Endothelial cell of umbilical vein (primary cell): Measurements from ENCODE around the gene ERICH6B.

Experiments
- JUN ChIP-seq: IDR thresholded peaks from 2 replicates; pipeline ENCODE4 v1.6.1; 2011; ENCODE audit warnings: borderline replicate concordance, low read depth; ENCODE audit not compliant: insufficient read length, insufficient read depth
- POLR2A ChIP-seq: IDR thresholded peaks from 2 replicates; pipeline ENCODE4 v1.6.1; 2012; ENCODE audit warnings: low read depth, mild to moderate bottlenecking, control low read depth, low read length
- POLR2AphosphoS5 ChIP-seq: IDR thresholded peaks from 2 replicates; pipeline ENCODE4 v1.6.1; 2012; ENCODE audit warnings: low read depth, mild to moderate bottlenecking, control low read depth, low read length, moderate library complexity; ENCODE audit not compliant: insufficient read depth
- TF ChIP-seq, protein P1 (sequence below), 2 donors: IDR thresholded peaks; 1 replicate in 1 of 2; 2 replicates in 1 of 2; pipeline ENCODE4 v1.5.1; 2011; ENCODE audit warnings: low read length in 2 of 2, mild to moderate bottlenecking in 2 of 2, moderate library complexity in 2 of 2, control low read depth in 1 of 2, inconsistent platforms in 1 of 2, low read depth in 1 of 2; ENCODE audit not compliant: insufficient read depth in 1 of 2; ENCODE audit errors: extremely low read depth in 1 of 2
- TF ChIP-seq, protein P2 (sequence below): IDR thresholded peaks from 2 replicates; pipeline ENCODE4 v1.6.1; 2011; ENCODE audit not compliant: insufficient read depth, insufficient read length

DNA sequence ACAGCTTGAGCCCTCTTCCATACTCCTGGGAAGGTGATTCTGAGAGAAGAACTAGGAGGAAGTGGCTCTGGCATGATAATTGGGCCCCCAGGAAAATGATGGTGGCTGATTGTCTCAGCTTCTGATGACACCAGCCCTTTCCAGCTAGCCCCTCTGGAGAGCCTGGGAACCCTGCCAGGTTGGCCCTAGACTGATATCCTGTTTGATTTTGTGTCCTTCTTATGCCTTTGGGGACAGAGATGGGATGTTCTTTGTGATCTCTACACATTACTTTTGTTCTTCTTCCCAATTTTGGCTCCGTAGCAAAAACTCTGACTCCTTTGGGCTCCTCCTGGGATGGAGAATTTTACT lies 39.7 kb downstream of the ERICH6B start:
- TF ChIP-seq, protein P1, sequence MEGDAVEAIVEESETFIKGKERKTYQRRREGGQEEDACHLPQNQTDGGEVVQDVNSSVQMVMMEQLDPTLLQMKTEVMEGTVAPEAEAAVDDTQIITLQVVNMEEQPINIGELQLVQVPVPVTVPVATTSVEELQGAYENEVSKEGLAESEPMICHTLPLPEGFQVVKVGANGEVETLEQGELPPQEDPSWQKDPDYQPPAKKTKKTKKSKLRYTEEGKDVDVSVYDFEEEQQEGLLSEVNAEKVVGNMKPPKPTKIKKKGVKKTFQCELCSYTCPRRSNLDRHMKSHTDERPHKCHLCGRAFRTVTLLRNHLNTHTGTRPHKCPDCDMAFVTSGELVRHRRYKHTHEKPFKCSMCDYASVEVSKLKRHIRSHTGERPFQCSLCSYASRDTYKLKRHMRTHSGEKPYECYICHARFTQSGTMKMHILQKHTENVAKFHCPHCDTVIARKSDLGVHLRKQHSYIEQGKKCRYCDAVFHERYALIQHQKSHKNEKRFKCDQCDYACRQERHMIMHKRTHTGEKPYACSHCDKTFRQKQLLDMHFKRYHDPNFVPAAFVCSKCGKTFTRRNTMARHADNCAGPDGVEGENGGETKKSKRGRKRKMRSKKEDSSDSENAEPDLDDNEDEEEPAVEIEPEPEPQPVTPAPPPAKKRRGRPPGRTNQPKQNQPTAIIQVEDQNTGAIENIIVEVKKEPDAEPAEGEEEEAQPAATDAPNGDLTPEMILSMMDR (IDR thresholded peaks at IDR 0.05; ENCODE audit: extremely low read depth in 1 of 2, insufficient read depth in 1 of 2, low read depth in 1 of 2, low read length in 2 of 2): no peak
- TF ChIP-seq POLR2AphosphoS5: no peak
- no peak for TF ChIP-seq POLR2A
- no peak for TF ChIP-seq JUN
- TF ChIP-seq, protein P2, sequence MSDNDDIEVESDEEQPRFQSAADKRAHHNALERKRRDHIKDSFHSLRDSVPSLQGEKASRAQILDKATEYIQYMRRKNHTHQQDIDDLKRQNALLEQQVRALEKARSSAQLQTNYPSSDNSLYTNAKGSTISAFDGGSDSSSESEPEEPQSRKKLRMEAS: no peak
